Measurements from ENCODE around the gene PSMD1.
A peak's percentile ranks its signal among the peaks of the same experiment; 100 is the strongest.
"Not testable (repeated sequence)": the region's sequence is repeated elsewhere in the genome, so short reads cannot be mapped to it uniquely, and the experiment has no call there.

Gene PSMD1

DNA sequence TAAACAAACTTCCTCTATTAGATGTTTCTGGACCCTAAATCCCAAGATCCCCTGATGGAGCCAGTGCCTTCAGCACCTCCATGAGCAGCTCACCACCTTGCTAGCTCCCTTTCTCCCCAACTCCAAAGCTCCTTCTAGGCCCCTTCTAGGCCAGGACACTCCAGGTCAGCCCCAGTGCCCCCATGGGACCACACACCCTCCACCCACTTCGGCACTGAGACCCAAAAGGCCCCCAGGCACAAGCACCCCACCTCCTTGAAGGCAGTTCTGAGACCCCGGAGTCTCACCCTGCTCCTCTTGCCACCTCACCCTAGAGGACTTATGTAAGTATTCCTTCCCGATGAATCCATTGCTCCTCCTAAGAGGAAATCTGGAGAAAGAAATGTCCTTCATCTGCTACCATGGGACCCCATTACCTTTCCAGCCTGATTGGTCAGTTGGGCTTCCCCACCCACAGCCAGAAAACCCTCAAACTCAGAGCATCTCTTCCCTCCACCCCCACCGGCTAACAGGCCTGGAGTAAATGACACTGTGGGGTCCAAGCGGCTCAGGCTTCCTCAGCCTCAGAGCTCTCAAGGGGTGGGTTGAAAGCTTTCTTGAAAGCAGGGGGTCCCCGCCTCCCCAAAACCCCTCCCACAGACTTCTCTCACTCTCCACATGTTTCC is 132.0 kb downstream of the PSMD1 start:
- no peak for DNase-seq

DNA sequence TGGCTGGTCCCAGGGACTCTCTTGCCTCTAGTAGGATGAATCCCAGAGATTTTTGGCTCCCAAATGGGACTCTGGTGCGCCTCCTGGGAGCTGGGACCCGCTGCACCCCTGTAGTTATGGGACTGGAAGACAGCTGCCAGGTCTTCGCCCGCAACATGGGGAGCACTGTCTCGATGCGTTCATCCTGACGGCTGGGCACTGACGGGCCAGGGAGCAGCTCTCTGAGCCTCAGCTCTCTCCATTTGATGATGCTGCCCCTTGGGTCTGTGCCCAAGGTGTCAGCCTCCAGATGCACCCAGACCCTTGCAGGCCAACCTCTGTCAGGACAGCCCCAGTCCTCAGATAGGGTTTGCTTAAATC is 132.5 kb downstream of the PSMD1 start:
- DNase-seq, result no peak

DNA sequence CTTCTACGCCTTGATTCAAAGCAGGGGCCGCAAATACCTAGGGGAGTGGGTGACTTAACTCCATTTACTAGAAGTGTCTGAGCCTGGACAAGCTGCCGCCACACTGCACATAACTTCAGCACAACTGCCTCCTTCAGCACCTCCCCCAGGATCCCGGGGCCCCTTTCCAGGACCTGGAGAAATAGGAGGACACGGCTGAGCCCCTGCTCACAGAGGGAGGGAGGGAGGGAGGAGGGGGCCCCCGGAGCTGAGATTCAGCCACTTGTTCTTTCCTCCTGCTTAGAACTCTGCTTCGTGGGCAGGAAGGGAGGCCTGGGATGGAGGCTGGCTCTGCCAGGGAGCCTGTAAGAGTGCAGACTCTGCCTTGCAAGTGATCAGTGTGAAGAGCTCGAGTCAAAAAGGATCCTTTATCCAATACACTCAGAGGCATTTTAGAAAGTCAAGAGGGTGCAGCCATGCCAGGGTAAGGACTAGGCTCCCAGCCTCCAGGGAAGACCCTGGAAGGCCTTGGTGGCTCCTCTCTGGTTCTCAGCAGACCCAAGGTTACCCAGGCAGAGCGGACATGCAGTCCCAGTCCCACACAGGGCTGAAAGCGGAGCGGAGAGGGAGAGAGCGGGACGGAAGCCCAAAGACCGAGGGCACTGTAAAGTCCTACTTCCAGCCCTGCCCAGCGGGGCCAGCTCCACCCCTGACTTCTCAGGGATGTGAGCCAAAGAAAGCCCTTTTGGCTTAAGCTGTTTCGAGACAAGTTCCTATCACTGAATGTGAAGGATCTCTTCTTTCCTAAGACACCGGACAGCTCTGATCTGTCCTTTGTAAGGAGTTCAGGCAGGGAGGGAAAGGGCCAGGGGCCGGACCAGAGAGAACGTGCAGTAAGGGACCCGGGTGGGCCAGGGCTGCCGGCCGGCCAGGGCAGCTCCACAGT is 133.2 kb downstream of the PSMD1 start:
- no peak for DNase-seq

DNA sequence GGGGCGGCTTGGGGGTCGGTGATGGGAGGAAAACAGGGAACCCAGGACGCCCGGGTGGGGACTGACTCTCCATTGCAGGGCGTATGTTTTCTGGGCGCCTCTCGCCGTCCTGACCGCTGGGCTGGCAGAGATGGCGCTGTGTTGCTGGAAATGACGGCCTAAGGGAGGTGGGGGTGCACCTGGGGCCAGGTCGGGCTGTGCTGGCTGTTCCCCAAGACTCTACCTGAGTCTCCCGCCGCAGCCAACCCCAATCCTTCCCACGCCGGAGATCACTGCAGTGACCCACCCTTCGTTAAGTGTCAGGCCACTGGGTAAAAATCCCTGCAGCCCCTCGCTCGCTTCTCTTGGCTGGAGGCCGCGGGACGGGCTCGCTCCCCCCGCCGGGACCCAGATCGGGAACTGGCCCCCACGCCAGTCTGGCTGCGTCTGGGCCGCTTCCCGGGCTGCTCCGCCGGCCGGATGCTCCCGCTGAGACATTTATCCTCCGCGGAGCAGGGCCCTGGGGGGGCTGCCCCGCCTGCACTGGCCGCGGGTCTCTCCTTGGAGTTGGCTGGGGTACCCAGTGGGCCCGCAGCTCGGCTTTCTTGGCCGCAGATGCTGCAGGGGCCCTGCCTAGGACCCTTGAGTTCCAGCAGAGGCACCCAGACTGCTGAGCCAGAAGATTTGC is 134.0 kb downstream of the PSMD1 start:
- DNase-seq, result no peak

DNA sequence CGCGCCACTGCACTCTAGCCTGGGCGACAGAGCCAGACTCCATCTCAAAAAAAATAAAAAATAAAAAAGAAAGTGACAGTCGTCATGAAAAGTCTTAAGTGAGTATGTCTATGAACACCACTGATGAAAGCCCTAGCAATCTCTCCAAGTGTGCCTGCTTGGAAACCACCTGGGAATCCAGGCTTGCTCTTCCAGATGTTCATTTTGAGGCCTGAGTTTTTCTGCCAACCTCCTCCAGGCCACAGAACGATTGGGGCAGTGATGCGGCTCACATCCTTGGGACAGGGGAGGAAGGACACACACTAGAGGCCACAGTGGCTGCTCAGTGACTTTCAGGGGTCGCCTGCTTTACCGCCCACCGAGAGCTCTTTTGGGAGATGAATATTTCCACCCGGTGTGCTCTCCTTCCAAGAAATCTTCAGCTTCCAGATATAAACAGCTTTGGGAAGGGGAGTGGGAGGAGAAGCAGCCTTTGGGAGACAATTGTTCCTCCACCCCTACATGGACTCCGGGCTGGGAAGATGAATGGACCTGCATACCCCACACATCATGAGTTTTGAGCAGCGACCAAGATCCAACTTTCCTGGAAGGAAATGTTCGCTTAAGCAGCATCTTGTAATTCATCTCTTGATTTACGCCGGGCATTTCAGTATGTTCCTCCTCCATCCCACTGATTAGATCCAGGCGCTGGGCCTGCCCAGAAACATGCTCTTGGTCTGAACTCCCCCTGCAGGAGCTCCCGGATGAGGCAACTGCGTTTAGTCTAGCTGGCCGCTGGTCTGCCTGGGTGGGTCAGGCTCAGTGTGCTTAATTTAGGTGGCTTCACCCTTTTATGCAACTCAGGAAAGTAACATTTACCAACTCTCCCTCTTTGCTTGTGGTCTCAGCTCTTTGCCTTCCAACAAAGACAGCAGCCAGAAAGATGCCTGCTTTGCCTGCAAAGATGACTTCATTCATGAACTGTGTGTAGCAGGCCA is 135.5 kb downstream of the PSMD1 start:
- no peak for DNase-seq

DNA sequence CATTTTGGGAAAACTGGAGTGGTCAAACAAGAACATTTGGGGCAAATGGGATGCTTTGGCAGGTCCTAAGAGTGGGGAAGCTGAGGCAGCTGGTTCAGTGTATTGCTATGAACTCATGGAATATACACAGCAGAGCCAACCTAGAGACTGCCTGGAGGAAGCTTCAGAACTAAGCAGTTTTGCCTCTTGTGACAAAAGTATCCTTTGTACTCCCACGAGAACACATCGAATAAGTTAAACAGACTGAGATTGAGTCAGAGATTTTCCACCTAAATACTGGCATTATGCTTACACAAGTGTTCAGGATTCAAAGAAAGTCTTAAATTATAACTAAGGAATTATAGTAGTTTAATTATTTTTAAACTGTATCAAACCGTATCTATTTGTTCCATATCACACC is 136.5 kb downstream of the PSMD1 start:
- no peak for DNase-seq

DNA sequence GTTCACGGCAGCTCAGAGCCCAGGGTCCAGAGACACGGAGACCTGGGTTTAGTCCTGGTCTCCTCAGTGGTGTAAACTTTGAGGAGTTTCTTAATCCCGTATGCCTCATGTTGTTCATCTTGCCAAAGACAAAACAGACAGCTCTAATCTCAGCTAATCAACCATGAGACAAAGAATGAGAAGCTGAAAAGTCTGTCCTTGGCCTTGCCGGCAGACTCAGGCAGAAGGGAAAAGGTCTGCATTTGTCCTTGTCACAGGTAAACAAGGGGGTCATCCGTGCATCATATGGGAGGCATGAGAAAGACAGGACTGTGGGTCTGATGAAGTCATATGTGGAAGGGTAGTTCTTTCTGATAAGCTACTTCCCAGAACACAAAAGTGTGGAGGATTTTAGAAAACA is 139.9 kb downstream of the PSMD1 start:
- DNase-seq, result no peak

DNA sequence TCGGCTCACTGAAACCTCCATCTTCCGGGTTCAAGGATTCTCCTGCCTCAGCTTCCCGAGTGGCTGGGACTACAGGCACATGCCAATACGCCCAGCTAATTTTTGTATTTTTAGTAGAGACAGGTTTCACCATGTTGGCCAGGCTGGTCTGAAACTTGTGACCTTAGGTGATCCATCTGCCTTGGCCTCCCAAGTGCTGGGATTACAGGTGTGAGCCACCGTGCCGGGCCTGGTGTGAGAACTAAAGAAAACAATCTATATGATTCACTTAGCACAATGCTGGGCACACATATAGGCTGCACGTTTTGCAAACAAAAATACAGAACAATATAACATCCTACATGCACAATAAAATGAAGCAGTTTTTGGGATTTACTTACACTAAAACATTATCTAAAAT is 140.5 kb downstream of the PSMD1 start:
- DNase-seq, result not testable (repeated sequence)

DNA sequence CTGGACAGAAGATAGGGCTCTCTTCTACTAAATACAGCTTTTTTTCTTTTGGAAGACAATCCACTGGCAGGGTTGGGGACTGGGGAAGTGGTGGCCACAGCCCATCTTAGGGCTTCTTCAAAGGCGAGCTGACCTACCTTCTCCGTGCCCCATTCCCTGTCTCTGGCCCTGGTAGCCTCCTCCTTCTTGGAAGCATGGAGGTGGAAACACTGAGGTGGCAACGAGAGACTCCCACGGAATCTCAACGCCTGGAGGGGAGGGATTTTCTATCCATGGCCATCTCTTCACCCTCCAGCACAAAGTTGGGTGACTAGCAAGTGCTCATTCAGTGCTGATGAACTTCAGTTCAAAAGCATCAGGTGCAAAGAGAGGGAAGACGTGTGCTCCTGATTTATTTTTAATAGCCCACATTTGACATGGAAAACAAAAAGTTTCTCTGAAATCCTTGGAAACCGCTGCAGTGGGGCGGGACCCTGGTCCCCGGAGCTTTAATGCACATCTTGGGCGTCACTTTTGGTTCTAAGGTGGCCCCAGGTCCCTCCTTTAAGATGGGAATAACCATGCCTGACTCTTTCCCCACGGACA is 141.1 kb downstream of the PSMD1 start:
- no peak for DNase-seq

DNA sequence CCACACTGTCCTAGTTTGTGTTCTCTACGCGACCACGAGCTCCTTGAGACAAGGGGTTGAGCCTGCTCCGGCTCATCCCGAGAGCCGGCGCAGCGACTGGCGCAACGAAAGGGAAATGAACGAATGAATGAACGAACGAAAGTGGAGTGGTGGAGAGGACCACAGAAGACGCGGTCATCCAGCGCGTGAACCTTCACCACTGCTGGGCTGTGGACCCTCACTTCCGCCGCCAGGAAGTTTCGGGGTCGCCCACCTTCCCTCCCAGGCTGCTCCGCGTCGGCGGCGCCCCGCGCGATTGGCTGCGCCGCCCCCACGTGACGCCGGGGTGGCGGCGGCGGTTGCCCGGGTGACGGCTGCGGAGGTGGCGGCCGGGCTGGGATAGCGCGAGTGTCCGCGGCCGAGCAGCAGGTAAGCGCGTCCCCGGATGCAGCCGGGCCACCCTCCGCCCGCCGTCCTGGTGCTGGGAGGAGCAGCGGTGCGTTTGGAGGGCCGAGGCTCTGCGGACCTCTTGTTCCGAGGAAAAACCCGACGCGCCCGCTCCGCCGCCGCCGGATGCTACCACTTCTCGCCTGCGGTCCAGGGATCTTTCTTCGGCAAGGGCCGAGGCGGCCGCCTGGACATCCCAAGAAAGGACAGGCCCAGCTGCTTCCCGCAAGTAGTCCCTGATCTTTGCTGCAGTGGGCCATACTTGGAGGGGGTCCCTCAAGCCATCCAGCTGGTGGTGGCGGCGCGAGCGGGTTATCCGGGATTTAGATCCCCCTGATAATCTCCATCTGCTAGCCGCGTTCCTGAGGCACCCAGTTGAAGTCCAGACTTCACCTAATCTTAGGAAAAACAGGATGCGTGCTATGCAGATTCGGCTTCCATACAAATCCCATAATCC is 141.9 kb downstream of the PSMD1 start, which contains the start of gene ARMC9:
ARMC9 (plus strand) TSS at position 341 of the 883 bp plus-strand sequence. CDS start 7,608 bp downstream, outside the sequence.
- peak; percentile 22 for DNase-seq

DNA sequence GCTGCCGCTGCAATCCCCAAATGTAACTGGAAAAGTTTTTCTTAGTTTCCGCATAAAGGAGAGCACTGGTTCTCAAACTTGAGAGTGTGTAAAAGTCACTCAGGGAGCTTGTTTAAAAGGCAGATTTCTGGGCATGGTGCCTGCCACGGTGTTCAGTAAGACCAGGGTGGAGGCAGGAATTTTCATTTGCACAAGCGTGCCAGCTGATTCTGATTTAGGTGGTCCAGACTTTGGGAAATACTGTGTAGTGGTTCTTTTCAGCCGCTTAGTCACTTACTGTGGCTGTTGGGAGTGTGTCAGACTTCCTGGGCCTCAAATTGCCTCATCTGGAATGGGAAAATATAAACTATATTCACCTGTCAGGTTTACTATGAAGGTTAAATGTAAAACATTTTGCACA is 142.6 kb downstream of the PSMD1 start:
- DNase-seq, result no peak

DNA sequence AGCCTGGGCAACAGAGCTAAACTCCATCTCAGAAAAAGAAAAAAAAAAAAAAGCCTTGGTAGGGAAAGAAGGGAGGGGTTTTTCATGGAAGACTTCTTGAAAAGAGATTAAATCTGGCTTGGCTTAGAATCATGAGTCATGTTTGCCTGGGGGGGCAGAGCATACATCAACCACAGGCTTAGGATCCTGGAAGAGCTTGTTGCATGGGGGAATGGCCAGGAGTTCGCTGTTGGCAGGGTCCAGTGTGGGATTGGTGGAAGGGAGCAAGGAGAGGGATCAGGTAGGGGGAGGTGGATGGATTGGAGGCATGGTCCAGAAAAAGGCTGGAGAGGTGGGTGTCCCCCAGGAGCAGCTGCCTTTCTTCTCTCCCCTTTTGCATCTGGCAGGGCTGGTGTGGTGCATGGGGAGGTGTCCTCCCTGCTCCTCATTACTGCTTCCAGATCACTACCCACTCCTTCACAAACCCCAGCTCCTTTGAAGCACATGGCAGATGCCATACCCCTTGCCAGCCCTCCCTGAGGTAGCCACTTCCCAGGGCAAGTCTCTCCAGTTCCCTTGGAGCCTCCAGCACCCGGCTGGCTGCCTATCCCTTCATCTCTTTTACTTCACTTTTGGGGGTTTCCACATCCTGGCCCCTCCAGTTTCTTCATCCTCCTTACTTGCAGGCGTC is 144.3 kb downstream of the PSMD1 start:
- no peak for DNase-seq

DNA sequence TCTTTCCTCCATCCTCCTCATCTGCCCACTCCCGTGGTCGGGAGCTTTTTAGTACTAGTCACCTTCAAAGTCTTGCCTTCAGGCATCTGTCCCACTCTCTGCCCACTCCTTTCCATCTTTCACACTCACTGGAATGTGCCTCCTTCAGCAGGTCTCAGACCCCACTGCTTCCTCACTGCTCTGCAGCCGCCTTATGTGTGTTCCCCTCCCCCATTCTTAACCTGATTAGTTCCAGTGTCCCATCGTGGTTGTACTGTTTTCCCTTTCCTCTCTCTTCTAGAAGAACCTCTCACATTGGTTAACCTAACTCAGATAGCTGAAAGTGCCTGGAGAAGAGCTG is 144.8 kb downstream of the PSMD1 start:
- DNase-seq, result no peak

DNA sequence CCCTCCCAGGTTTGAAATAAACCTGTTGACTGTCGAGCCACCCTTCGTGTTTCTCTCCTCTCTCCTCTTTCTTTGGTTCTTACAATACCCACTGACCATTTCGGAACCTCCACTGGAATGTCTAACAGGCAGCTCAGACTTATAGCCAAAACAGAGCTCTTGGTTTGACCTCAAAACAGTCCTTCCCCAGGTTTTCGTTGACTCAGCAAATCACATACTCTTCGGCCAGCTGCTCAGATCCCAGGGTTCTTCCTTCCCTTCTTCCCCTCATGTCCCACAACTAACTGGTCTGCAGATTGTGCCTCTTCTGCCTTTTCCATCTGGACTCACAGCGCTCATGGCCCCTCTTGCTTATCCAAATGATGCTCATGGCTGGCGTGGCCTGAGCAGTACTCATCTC is 146.4 kb downstream of the PSMD1 start:
- no peak for DNase-seq

DNA sequence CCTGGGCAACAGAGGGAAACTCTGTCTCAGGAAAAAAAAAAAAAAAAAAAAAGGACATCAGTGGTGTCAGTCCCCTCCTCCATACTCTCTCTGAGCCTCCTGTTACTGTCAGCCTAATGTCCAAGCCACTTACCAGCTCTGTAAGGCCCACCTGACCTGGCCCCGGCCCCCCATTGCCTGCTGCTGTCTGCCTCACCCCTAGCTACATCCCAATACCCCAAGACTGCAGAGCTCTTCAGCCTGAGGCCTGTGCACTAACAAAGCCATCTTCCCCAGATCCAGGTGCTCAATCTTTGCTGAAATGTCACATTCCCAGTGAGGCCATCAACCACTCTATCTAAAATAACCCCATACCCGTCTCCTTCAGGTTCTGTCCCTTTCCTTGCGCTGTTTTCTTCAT is 147.5 kb downstream of the PSMD1 start:
- no peak for DNase-seq

DNA sequence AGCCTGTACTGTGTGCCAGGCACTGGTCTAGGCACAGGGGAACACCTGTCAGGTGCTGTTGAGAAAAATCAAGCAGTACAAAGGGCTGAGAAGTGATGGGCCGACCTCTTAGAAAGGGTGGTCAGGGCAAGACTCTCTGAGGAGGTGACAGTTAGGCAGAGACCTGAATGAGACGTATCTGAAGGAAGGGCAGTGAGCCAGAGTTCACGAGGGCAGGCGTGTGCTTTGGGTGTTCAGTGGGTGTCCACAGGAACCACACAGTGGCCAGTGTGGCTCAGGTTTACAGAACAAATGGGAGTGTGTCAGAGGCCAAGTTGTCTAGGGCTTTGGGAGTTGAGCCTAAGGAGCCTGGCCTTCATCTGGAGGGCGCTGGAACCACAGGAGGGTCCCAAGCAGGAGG is 147.9 kb downstream of the PSMD1 start:
- DNase-seq, result no peak

DNA sequence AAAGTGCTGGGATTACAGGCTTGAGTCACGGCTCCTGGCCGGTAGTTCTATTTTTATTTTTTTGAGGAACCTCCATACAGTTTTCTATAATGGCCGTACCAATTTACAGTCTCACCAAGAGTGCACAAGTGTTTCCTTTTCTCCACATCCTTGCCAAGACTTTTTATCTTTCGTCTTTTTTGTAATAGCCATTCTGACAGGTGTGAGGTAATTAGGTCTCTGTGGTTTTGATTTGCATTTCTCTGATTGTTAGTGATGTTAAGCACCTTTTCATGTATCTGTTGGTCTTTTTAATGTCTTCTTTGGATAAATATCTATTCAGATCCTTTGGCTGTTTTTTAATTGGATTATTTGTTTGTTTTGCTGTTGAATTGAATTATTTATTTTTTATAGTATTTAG is 151.1 kb downstream of the PSMD1 start:
- DNase-seq, result no peak

DNA sequence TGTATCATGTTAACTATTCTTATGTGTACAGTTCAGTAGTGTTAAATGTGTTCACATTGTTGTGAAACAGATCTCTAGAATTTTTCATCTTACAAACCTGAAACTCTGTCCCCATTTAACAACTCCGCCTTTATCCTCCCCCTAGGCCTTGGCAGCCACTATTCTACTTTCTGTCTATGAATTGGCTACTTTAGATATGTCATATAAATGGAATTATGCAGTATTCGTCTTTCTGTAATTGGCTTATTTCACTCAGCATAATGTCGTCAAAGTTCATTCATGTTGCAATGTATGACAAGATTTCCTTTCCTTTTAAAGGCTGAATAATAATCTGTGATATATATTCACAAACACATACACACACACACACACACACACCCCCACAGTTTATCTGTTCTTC is 154.1 kb downstream of the PSMD1 start:
- no peak for DNase-seq

DNA sequence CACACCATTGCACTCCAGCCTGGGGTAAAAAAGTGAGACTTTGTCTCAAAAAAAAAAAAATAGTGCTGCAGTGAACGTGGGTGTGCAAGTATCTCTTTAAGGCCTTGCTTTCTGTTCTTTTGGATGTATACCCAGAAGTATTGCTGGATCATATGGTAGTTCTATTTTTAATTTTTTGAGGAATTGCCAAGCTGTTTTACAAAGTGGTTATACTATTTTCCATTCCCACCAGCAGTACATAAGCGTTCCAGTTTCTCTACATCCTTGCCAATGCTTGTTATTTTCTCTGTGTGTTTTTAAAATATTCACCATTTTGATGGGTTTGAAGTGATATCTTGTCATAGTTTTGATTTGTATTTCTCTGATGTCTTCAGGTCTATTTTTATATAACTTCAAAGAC is 154.8 kb downstream of the PSMD1 start:
- DNase-seq, result no peak

DNA sequence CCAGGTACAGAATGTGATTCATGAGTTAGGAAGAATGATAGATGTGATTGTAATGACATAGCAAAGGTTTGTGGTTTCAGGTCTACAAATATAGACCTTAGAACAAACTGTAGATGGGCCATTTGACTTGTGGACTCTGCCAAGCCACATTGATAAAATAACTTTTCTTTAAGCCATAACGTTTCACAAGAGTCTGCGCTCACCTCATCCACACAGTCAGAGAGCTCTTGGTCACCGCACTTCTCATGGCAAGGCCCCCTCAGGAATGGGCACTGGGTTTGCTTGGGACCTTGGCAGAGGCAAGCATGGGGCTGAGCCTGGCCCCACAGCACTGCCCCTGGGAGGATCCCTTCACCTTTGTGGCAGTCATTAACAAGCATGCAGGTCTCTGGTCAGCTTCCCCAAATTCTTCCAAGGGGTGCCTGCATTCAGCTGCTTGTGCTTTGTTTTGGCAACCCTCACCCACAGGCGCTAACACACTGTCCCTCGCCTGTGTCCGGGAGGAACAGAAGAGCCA is 155.7 kb downstream of the PSMD1 start:
- no peak for DNase-seq

Measured in DMS 273 treated with DMSO at 0.1 percent for 48 hours (cell line).